Activated CD4-positive, alpha-beta T cell treated with anti-CD3 and anti-CD28 coated beads, Interleukin-2, amount 50 U/mL, for 4 hours (primary cell): ENCODE results near the gene SH3PXD2A.

Experiments
- DNase-seq, 2 experiments: peaks; one replicate each; pipeline ENCODE4 v3.0.0-alpha.2; 2020

SH3PXD2A gene, protein sequence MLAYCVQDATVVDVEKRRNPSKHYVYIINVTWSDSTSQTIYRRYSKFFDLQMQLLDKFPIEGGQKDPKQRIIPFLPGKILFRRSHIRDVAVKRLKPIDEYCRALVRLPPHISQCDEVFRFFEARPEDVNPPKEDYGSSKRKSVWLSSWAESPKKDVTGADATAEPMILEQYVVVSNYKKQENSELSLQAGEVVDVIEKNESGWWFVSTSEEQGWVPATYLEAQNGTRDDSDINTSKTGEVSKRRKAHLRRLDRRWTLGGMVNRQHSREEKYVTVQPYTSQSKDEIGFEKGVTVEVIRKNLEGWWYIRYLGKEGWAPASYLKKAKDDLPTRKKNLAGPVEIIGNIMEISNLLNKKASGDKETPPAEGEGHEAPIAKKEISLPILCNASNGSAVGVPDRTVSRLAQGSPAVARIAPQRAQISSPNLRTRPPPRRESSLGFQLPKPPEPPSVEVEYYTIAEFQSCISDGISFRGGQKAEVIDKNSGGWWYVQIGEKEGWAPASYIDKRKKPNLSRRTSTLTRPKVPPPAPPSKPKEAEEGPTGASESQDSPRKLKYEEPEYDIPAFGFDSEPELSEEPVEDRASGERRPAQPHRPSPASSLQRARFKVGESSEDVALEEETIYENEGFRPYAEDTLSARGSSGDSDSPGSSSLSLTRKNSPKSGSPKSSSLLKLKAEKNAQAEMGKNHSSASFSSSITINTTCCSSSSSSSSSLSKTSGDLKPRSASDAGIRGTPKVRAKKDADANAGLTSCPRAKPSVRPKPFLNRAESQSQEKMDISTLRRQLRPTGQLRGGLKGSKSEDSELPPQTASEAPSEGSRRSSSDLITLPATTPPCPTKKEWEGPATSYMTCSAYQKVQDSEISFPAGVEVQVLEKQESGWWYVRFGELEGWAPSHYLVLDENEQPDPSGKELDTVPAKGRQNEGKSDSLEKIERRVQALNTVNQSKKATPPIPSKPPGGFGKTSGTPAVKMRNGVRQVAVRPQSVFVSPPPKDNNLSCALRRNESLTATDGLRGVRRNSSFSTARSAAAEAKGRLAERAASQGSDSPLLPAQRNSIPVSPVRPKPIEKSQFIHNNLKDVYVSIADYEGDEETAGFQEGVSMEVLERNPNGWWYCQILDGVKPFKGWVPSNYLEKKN

DNA sequence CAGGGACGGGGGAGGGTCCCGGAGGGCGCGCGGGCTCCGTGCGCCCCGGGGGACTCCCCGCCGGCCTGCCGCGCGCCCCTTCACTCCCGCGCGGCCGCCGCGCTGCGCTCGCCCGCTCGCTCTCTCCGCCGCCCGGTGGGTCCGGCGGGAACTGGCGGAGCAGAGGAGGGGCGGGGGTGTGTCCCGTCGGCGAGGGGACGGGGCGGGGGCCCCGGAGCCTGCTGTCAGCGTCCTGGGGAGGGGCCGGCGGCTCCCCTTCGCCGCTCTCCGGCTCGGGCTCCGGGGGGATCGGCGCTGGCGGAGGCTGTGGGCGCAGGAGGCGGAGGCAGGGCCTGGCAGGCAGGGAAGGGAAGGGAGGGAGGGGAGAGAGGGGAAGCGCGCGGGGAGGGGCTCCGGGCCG, at the start of gene SH3PXD2A:
Gene SH3PXD2A (minus strand): TSS at position 153 of the 400 bp plus-strand sequence. CDS start 310 bp downstream, outside the sequence.
- peak in 1 of 2 experiments; percentile 6 for DNase-seq

DNA sequence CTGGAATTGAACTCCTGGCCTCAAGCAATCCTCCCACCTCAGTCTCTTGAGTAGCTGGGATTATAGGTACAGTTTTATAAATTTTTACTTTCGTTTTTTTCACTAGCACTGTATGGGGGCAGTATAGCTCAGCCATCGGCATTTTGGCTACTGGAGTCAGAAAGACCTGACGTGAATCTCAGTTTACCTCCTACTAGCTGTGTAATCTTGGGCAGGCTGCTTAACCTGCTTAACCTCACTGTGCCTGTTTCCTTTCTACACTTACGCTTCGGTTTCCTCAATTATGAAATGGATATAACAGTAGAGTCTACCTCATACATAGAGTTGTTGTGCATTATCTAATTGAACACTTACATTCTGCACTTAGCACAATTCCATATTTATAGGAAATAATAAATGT, 45.9 kb upstream of the SH3PXD2A start:
- DNase-seq: no peak

DNA sequence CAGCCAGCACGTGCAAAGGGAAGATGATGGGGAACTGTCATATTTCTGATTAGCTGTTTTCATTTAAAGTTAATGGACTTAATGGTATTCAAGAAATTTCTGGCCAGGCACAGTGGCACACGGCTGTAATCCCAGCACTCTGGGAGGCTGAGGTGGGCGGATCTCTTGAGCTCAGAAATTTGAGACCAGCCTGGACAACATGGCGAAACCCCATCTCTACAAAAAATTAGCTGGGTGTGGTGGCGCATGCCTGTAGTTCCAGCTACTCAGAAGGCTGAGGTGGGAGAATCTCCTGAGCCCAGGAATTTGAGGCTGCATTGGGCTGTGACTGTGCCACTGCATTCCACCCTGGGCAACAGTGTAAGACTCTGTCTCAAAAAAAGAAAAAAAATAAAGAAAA, 43.9 kb upstream of the SH3PXD2A start:
- DNase-seq: no peak

DNA sequence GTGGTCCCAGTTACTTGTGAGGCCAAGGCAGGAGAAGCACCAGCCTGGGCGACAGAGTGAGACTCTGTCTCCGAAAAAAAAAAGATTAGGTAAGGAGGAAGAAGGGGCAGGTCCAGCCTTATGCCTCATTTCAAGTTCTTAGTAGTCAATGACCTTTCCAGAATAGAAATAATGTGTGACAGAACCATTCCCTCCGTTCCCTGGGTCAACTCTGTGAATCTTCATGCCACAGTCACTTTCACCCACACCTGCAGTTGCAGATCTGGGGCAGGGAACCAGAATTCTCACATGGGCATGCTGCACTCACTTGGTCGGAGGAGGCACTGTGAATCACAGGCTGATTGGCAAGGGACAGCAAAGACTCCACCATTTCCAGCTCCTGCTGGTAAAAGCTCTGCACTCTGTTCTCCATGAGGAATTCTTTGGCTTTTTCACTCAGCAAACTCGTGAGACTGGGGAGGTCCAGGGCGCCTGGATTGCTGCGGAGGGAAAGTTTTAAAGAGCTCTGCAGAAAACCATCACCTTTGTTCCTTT, 41.9 kb upstream of the SH3PXD2A start:
- no peak for DNase-seq

DNA sequence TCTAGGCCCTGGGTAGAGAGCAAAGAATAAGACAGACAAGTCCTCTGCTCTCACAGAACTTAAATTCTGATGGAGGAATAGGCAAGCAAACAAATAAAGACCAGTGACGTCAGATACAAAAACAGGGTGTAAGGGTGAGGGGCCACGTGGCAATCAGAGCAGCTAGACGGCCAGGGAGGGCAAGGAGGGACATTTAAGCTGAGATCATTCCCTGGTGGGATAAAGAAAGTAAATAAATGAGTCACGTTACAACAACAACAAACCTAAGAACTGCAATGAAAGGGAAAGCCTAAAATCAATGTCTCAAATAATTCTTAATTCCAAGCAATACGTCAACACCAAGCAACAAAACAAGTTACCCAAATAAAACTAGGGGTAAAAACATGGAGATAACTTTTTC, 40.8 kb upstream of the SH3PXD2A start:
- no peak for DNase-seq

DNA sequence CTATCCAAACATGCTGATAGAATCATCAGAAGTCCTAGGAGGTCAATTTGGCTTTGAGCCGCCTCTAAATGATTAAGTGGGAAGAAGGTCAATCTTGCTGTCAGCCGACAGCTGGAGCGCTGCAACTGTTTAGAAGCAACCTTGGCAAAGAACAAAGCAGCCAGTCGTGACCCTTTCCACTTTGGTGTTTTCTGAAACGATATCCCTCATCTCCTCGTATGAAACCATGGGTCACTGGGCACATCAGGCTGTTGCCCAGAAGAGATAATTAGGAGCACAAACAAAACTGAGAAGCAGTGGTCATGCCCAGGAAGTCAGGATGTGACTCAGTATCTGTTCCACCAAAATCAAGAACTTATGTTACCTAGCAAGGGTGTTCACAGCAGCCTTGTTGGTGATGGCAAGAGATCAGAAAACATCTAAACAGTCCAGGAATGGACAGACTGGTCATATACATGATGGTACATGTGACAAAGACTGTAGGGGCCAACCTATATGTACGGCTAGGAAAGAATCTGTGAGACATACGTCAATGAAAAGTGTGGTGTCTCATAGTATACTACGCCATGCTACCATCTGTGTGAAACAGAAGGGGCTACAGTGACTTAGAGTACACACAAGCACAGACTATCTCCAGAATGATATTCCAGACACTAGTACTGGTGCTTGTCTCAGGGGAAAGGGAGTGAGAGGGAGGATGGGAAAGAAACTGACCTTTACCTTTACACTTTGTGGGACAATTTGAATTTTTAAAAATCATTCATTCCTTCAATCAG, 40.2 kb upstream of the SH3PXD2A start:
- no peak for DNase-seq

DNA sequence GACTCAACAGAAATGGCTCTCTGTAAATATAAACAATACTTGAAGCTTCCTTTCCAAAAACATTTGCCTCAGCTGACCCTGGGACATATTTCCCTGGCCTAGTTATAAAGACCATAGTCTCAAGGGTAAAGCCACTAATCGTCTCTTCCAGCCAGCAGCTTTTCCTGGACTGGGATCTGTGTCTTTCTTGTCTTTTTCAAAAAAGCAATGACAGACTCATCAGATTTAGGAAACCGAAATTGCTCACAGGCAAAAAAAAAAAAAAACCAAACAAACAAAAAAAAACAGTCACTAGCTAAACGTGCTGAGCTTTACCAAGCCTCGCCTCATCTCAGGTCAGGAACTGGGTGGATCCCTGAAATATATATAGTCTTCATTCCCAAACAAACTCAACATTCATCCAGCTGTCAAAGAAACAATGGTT, 39.1 kb upstream of the SH3PXD2A start:
- DNase-seq: no peak

DNA sequence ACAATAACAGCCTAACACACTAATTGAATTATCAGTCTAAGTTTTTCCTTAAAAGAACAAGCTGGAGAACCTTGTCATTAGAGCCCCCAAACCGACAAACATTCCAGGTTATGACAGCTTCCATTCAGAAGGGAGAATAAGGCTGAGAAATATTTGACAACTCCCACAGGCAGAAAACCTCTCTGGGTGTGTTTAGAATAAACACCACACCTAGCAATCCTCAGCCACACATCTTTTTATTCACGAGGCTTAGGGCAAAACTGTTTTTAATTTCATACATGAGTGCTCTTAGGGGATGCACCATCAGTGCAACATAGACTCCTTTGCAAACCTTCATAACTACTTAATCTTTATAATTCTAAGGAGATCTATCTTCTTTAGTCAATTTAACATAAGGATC, 38.4 kb upstream of the SH3PXD2A start:
- DNase-seq: no peak

DNA sequence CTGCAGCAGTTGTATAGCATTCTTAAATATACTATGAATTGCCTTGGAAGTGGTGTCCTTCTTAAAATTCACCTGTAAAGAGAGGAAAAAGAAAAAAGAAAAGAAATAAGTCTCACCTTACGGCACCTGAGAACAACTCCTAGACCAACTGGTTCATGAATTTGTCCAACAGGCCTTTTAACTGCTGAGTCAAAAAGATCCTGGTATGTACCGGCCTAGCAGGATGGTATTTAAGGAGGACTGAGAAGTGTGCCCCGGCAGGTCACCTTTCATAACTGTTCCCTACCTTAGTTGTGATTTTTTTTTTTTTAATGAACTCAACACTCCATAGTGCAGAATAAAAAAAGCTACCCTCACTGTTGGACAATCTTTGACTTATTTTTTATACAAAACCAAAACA, 36.8 kb upstream of the SH3PXD2A start:
- no peak for DNase-seq

DNA sequence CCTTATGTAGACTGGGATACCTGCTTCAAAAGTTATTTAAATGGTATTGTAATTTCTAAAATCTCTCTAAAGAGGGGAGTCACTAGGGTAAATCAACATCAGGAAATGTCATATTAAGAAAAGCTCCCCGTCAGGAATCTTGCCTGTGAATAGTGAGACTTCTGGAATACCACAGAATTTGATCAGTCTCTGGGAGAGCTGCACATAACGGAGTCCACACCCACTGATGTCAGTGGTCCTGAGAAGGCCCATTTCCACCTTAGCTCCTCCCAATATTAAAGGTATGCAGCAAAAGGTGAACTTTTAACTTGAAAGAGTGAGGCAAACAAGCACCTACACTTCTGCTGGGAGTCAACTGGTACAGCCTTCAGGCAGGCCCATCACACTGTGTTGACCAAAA, 35.3 kb upstream of the SH3PXD2A start:
- no peak for DNase-seq

DNA sequence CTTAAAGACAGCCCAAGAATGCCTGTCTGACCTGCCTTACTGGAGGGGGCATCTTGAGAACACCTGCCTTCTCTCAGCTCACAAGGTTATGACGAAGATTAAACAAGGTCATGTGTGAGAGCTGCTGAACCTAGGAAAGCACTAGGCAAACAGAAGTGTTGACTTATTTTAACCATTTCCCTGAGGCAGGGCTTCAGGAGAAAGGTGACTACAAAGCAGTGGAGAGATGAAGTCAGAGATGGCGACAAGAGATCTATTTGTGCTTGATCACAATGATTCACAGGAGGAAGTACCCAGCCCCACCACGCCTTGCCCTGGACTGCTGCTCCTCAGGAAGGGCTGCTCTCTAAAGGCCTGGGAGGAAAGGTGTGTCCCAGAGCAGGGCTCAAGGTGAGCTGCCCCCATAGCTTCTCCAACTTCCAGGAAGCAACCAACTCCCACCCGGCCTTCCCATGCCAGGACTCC, 34.9 kb upstream of the SH3PXD2A start:
- peak in 1 of 2 experiments; percentile 13 for DNase-seq

DNA sequence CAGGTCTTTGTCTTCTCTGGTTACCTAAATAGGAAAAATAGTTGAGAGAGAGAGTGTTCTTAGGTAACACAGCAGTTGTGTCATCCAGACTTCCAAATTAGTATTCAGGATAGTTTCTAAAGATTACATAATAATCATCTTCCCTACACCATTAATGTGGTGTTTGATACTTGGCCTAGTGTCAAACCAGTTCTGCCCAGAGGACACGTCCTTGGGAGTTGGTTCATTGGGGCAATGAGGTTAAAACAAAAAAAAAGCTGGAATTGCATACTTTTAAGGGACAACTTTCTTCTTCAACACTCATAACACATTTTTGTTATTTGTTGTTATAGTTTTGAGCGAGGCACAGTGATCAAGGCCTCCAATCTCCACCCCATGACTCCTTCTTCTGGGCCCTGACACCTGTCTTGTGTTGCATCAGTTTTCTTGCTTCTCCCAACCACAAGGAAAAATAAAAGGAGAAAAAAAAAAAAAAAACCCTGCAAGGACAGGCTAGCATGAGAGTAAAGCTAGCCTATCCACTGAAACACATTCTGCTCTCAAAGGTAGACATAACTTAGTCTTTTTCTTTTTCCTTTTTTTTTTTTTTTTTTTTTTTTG, 33.8 kb upstream of the SH3PXD2A start:
- no peak for DNase-seq

DNA sequence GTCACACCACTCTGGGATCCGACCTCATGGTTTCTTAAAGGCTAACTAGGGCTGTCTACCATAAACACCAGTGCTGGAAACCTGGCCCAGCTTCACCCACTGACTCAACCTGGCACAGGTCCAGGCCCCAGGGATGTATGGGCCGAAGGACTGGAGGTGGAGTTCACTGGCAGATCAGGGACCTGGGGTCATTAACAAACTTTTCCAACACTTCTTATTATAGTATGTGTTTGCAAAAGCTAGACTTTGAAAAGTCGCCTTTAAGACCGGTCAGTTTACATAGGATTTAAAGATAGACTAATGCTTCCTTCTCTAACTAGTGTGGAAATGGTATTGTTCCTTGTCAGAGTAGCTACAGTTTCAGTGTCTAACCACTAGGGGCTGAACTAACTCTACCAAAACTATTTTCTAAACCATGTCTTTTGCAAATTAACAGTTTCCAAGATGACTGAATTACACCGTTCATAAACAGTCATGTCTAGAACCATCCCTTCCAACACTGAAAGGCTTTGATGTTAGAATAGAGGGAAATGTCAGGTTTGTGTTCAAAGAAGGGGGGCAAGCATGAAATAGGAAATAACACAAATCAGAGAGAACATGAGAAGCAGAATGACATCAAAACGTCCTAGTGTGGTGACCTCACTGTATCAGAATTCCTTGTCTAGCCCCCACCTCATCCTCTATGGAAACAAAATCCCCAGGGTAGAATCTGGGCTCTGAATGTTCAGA, 32.9 kb upstream of the SH3PXD2A start:
- no peak for DNase-seq

DNA sequence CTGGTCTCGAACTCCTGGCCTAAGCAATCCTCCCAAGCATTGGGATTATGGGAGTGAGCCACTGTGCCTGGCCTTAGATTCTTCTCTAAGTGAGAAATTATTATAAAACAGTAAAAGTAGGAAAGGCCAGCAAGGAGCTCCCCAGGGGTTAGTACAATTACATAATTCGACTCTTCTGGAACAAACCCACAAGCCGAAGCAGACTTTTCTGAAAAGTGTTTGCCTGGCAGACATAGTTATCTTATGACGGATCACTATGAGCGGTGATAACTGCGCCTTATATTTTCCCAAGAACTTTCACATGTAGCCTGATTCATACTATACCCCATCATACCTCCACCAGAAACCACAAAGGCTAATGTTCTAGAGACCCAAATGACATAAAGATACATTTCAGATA, 30.2 kb upstream of the SH3PXD2A start:
- no peak for DNase-seq

DNA sequence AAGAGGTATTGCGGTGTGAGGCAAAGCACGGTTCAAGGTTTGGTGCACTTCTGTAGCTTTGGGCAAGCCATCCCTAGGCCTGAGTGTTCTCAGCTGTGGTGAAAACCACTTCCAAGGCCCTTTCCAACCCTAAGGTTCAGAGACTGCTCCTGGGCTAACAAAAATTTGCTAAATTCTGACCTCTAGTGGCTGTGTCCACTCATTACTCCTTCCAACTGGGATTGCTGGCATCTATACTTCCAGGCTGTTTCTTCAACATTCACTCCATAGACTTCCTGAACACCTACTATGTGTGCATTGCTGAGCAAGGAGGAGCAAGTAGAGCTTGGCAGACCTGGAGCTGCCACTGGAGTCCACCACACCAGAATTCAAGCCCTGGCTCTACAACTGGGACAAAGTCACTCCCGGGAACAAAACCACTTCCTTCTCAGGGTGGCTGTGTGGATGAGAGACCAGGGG, 29.3 kb upstream of the SH3PXD2A start:
- DNase-seq: no peak

DNA sequence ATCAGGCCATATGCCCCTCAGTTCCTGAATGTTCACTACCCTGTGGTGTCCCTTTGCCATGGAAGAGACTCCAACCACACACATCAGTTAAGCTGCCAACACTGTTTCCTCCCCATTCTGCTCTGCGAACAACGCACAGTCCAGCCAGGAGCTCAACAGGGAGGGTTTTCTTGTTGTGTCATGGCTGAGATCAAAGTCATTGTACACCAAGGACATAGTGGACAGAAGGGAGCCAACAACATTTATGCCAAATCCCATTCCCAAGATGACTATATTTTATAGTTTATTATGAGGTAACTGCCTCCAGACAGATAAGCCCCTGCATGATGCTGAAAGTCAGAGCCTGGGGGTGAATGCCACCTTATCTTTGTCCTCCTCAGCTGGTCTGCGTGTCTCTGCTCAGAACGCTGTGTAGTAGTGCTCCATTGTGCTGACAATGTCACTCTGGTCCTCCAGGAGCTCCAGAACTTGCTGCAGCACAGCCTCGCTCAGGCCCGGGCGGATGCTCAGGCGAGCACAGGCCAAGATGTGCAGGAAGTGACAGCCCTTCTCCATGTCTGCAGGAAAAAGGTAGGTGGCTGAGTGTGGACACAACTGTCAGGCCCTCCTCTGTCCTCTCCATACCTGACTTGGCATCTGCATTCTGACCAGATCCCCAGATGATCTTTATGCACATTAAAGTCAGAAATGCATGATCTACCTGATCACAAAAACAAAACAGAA, 27.1 kb upstream of the SH3PXD2A start:
- DNase-seq: no peak

DNA sequence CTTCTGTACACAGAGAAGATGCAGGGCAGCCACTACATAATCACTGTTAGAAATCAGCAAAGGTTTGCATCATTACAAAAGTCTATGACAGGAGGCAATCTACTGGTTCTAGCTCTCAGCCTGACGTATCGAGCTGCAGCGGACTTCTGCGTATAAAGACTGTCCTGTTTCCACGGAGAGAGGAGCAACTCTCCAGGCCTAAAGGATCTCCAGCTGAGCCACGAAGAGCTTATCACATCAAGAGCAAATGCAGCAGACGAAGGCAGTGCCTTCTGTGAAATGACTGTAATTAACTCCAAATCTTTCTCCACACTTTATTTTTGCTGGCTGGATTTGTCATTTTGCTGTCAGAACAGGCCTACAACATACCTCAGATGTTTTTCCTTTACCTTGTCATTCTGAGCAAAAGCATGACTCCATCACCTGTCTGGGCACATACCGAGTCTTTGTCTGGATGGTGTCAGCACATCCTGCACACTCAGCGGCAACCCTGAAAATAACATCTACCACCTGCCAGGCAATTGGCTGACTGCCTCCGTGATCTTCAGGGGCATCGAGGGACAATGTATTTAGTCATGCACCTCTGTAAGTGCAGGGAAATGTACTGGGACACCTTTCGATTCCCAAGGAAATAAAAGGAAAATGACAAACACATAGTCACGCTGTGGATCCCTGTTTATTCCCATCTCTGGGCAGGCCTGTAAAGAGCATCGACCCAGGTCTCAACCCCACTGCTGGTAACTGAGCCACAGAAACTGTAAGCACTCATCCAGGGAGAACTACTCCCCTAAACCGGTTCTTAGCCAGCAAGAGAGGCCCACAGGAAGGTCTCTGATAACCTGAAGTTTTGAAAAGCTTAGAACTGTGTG, 26.3 kb upstream of the SH3PXD2A start:
- no peak for DNase-seq

DNA sequence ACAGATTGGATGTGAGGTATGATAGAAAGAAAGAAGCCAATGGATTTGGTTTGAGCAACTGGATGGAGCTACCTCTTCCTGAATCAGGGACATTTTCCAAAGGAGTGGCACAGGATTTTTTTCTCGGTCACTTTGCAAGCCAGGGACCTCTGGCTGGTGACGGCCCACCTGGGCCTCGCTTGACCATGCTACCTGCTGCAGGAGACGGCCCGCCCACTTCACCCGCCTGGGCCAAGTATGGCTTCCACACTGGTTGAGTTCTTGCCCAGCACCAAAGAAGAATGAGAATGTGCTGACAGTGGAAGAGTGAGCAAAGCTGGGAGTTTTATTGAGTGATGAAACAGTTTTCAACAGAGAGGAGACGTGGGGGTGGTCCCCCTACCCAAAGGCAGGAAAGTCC, 24.5 kb upstream of the SH3PXD2A start:
- no peak for DNase-seq

DNA sequence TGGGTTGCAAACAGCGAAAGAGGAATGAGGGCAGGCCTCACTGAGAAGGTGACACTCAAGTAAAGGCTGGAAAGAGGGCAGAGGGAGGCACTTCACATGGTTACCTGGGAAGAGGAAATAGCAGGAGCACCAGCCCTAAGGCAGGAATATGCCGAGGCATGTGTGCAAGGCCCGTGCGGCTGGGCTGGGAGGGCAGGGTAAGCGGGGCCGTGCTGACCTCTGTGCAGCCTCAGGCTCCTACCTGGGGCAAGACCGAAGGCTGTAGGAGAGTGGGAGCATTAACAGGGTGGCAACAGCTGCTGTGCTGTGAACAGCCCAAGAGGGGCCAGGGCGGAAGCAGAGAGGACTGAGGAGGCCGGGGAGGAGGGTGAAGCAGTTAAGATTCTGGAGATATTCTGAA, 24.0 kb upstream of the SH3PXD2A start:
- DNase-seq: no peak
